Panc1 (cell line): Measurements from ENCODE around the gene WHAMM.

Experiments used
- REST ChIP-seq, 2 experiments: IDR thresholded peaks; 2 replicates each; pipeline ENCODE4 v1.6.1; 2011 to 2012; ENCODE audit warnings: low read depth in 2 of 2, control low read depth in 1 of 2, low read length in 1 of 2, mild to moderate bottlenecking in 1 of 2, moderate library complexity in 1 of 2; ENCODE audit not compliant: insufficient read depth in 1 of 2
- TCF7L2 ChIP-seq: IDR thresholded peaks from 2 replicates; pipeline ENCODE4 v1.6.1; 2011; ENCODE audit warnings: mild to moderate bottlenecking, low read depth, low read length, inconsistent platforms

GRCh38 chr15:82781349-82781748, 28.1 kb upstream of the WHAMM start:
- no peak for TF ChIP-seq TCF7L2
- TF ChIP-seq REST (IDR thresholded peaks at IDR 0.05; ENCODE audit: insufficient read depth in 1 of 2, low read depth in 2 of 2, low read length in 1 of 2), result no peak
